ENCODE results near the gene NLRP9. TPM values are rescaled to one million over a fixed set of nuclear protein-coding genes. Genes with fewer than 3 reads are reported as not detected.

The NLRP9 gene
- total and polyA plus RNA-seq, 8 donors, result 0.08 TPM; not detected in 7

- no peak overlapping the region for H3K4me3 ChIP-seq
- H3K36me3 ChIP-seq, result peaks cover 0 to 67% of the 10 kb centered on the region in 2 donors
- intact Hi-C loops (cut with DNase I), result no loop called here
- H3K9me3 ChIP-seq, result no peaks in the 10 kb centered on the region
- H3K4me1 ChIP-seq, result peaks cover 17 to 62% of the 10 kb centered on the region in 2 donors
- TF ChIP-seq, protein P1, sequence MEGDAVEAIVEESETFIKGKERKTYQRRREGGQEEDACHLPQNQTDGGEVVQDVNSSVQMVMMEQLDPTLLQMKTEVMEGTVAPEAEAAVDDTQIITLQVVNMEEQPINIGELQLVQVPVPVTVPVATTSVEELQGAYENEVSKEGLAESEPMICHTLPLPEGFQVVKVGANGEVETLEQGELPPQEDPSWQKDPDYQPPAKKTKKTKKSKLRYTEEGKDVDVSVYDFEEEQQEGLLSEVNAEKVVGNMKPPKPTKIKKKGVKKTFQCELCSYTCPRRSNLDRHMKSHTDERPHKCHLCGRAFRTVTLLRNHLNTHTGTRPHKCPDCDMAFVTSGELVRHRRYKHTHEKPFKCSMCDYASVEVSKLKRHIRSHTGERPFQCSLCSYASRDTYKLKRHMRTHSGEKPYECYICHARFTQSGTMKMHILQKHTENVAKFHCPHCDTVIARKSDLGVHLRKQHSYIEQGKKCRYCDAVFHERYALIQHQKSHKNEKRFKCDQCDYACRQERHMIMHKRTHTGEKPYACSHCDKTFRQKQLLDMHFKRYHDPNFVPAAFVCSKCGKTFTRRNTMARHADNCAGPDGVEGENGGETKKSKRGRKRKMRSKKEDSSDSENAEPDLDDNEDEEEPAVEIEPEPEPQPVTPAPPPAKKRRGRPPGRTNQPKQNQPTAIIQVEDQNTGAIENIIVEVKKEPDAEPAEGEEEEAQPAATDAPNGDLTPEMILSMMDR (IDR thresholded peaks at IDR 0.05), result no peak
- peak overlapping the region; percentile 3 to 65 for H3K27ac ChIP-seq
- peak in 2 of 4 donors; percentile 73 to 81 for DNase-seq
- peak; percentile 24 for ATAC-seq
- H3K27me3 ChIP-seq, result no peaks in the 10 kb centered on the region
These were observed 60.0 kb downstream of the NLRP9 start for GRCh38 chr19:55678121-55678671.

DNA sequence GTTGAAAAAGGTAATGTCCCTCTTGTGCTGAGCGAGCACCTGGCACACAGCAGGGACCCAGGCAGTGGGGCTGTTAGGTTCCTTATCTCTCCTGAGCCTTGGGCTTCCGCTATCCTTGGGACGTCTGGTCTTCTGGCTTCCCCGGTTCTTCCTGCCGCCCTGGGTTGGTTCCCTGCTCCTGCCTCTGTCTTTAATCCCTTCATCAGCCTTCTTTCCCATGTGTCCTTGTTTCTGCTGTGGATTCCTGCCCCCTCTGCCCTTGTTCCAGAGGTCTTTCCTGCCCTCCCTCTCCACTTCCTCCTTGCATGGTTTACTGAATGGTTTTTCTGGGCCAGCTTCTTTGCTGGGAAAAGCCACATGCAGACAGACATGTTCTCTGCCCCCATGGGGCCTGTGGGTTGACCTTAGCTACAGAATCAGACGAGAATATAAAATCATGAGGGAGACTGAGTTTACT lies 60.6 kb downstream of the NLRP9 start:
- Histone ChIP-seq H3K4me3 (no peak overlapping the region), H3K4me1 (peaks cover 17 to 62% of the 10 kb centered on the region in 2 donors), H3K27ac (peak overlapping the region; percentile 3 to 65), H3K36me3 (peaks cover 0 to 66% of the 10 kb centered on the region in 2 donors), H3K9me3 (no peaks in the 10 kb centered on the region), H3K27me3 (no peaks in the 10 kb centered on the region)
- DNase-seq (peak in 1 of 4 donors; percentile 20), ATAC-seq (no peak)
- TF ChIP-seq, protein P1 (IDR thresholded peaks at IDR 0.05), result no peak
- intact Hi-C loops (cut with DNase I), result no loop called here

DNA sequence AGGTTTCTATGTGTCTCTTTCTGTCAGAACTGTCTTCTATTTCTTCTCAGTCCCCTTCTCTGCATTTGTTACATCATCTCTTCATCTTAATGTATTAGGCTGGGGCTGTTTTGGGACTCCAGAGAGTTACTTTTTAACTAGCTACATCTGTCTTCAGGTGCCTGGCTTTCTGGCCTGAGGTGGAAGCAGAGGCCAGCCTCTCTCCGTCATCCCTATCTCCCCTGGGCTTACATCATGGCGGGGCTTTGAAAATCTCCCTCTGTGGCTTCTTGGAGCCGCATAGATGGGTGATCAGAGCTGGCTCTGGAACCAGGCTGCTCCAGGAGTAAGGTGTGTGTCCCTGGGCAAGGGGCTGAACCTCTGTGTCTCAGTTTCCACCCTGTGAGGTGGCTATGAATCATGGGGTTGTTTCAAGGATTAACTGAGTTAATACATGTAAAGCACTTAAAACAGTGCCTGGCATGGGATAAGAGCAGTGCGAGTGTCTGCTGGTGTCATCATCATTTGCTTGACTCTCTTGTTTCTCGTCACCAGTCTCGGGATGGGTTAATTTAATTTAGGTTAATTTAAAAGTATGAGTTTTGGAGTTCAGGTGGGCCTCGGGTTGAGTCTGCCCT lies 61.2 kb downstream of the NLRP9 start:
- H3K4me1 ChIP-seq, result peaks cover 17 to 62% of the 10 kb centered on the region in 2 donors
- peaks cover 0 to 66% of the 10 kb centered on the region in 2 donors for H3K36me3 ChIP-seq
- DNase-seq (no peak), ATAC-seq (no peak)
- H3K27me3 ChIP-seq, result no peaks in the 10 kb centered on the region
- intact Hi-C loops (cut with DNase I), result no loop called here
- no peaks in the 10 kb centered on the region for H3K9me3 ChIP-seq
- peak overlapping the region in 1 of 2 donors; percentile 65 for H3K27ac ChIP-seq
- TF ChIP-seq, protein P1 (IDR thresholded peaks at IDR 0.05), result no peak
- H3K4me3 ChIP-seq, result peak overlapping the region in 1 of 2 donors; percentile 81

DNA sequence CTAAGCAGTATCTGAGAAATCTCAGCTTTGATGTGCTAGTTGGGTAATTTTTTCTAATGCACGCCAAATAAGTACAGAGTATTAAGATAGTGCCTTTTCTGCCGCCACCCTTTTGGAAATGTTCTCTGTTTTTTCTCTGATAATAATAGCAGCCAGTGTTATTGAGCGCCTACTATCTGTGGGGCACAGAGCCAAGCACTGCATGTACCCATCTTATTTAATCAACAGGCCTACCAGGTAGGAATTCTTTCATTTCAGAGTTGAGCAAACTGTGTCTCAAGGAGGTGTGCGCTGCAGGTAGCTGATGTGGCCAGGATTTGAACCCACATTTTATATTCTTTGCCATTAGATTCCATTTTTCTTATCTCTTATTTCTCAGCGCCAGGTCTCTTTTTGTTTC lies 61.8 kb downstream of the NLRP9 start:
- no peaks in the 10 kb centered on the region for H3K27me3 ChIP-seq
- peaks cover 0 to 66% of the 10 kb centered on the region in 2 donors for H3K36me3 ChIP-seq
- no peak overlapping the region for H3K27ac ChIP-seq
- DNase-seq (no peak), ATAC-seq (no peak)
- H3K4me1 ChIP-seq, result peaks cover 17 to 66% of the 10 kb centered on the region in 2 donors
- peak overlapping the region; percentile 68 to 81 for H3K4me3 ChIP-seq
- H3K9me3 ChIP-seq, result no peaks in the 10 kb centered on the region
- TF ChIP-seq, protein P1 (IDR thresholded peaks at IDR 0.05), result no peak
- intact Hi-C loops (cut with DNase I), result no loop called here

GRCh38 chr19:55675661-55676354 lies 62.4 kb downstream of the NLRP9 start:
- Histone ChIP-seq H3K9me3 (no peaks in the 10 kb centered on the region), H3K4me3 (peak overlapping the region; percentile 68 to 81), H3K4me1 (peaks cover 17 to 64% of the 10 kb centered on the region in 2 donors), H3K36me3 (peaks cover 0 to 66% of the 10 kb centered on the region in 2 donors), H3K27ac (peak overlapping the region; percentile 86 to 90), H3K27me3 (no peaks in the 10 kb centered on the region)
- DNase-seq, result no peak
- ATAC-seq, result no peak
- TF ChIP-seq, protein P1 (IDR thresholded peaks at IDR 0.05), result no peak
- intact Hi-C loops (cut with DNase I), result no loop called here
